Activated naive CD4-positive, alpha-beta T cell treated with anti-CD3 and anti-CD28 coated beads, Interleukin-2, amount 10 ng/mL, durations not matched to agents 7 days and 5 days (primary cell): ENCODE measurements around the gene DCP2.

Experiments
- CTCF ChIA-PET: fragments of 350-600 bp; sonication (Branson Sonifier 250); formaldehyde crosslinking; loops from one replicate; lab custom pipeline; 2021; ENCODE audit warnings: antibody characterized with exemption; lab: Charles Lee
- DNase-seq: peaks from one replicate; pipeline ENCODE4 v3.0.0-alpha.2; 2020
- H3K27ac Mint-ChIP-seq: one replicate; pipeline ENCODE4 v1.8.0; 2021; ENCODE audit warnings: mild to moderate bottlenecking, moderate library complexity, mixed read lengths
- H3K27me3 Mint-ChIP-seq: one replicate; pipeline ENCODE4 v1.8.0; 2021; ENCODE audit warnings: mild to moderate bottlenecking, mixed read lengths
- H3K36me3 Mint-ChIP-seq: one replicate; pipeline ENCODE4 v1.8.0; 2021; ENCODE audit warnings: mixed read lengths
- H3K4me1 Mint-ChIP-seq: one replicate; pipeline ENCODE4 v1.8.0; 2021; ENCODE audit warnings: mixed read lengths
- H3K4me3 Mint-ChIP-seq: one replicate; pipeline ENCODE4 v1.8.0; 2021; ENCODE audit warnings: mild to moderate bottlenecking, moderate library complexity, mixed read lengths
- H3K9me3 Mint-ChIP-seq: one replicate; pipeline ENCODE4 v1.8.0; 2021; ENCODE audit warnings: mixed read lengths

The DCP2 gene

DNA sequence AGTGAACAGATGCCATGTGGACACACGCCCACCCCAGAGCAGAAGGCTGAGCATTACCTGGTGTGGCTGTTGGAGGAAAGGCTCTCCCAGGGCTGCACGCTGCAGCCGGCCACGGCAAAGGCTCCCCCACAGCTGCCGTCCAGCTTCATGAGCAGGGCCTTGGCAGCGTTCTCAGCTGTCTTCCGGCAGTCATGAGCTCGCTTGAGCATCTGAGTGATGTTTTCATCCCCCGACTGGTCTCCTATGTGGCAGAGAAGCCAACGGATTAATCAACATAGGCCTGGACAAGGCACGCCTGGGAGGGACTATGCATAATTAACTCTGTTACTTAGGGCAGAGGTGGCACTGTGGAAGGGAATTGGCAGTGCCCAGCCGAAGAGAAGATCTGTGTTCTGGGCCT, 87.3 kb downstream of the DCP2 start:
- no peak overlapping the region for H3K4me3 Mint-ChIP-seq
- CTCF ChIA-PET: interaction anchor here (0.7 to 1.3 kb wide), 4 partner anchors 10 to 548 kb away, joined by 3 to 4 read pairs (median 3); no protein-coding TSS in a partner anchor
- H3K36me3 Mint-ChIP-seq: no peaks in the 10 kb centered on the region

DNA sequence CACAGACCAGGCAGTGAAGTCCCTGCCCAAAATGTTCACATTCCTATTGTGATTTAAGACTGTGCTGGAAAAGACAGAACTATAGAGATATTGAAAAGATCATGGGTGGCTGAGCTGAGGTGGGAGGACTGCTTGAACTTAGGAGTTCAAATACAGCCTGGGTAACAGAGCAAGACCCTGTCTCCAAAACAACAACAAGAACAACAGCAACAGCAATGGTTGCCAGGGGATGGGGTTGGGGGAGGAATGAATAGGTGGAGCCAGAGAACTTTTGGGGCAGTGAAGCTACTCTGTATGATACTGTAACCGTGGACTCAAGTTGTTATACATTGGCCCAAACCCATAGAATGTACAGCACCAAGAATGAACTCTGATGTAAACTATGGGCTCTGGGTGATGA, 88.2 kb downstream of the DCP2 start:
- CTCF ChIA-PET: no interaction called here
- DNase-seq: no peak
- Mint-ChIP-seq H3K27ac (no peak overlapping the region), H3K9me3 (no peaks in the 10 kb centered on the region), H3K4me3 (no peak overlapping the region), H3K4me1 (peaks cover 21% of the 10 kb centered on the region), H3K36me3 (no peaks in the 10 kb centered on the region), H3K27me3 (peaks cover 10% of the 10 kb centered on the region)

More for the DNA sequence above, 87.3 kb downstream of the DCP2 start:
- H3K27me3 Mint-ChIP-seq: peaks cover 16% of the 10 kb centered on the region
- no peaks in the 10 kb centered on the region for H3K9me3 Mint-ChIP-seq
- H3K4me1 Mint-ChIP-seq: peaks cover 25% of the 10 kb centered on the region
- H3K27ac Mint-ChIP-seq: no peak overlapping the region
- DNase-seq: no peak

DNA sequence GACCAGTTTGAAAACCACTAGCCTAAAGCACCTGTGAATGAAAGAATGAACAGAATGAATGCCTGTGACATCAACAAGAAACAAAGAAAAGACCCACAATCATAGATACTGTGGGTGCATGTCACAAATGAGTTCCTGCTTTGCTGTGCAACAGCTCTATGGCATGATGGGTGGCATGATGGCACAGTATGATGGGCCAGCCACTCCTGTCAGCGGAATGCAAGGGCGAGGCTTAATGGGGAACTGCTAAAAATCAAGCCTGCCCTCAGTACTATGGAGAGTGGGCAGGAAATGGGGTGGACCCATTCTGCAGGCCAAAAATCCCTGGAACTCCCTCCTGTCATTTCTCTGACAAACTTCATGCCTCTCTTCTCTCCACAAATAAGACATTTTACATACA, 89.0 kb downstream of the DCP2 start:
- Mint-ChIP-seq H3K36me3 (no peaks in the 10 kb centered on the region), H3K27ac (no peak overlapping the region), H3K27me3 (peaks cover 8% of the 10 kb centered on the region), H3K4me1 (peaks cover 21% of the 10 kb centered on the region), H3K9me3 (no peaks in the 10 kb centered on the region), H3K4me3 (no peak overlapping the region)
- CTCF ChIA-PET: no interaction called here
- no peak for DNase-seq

DNA sequence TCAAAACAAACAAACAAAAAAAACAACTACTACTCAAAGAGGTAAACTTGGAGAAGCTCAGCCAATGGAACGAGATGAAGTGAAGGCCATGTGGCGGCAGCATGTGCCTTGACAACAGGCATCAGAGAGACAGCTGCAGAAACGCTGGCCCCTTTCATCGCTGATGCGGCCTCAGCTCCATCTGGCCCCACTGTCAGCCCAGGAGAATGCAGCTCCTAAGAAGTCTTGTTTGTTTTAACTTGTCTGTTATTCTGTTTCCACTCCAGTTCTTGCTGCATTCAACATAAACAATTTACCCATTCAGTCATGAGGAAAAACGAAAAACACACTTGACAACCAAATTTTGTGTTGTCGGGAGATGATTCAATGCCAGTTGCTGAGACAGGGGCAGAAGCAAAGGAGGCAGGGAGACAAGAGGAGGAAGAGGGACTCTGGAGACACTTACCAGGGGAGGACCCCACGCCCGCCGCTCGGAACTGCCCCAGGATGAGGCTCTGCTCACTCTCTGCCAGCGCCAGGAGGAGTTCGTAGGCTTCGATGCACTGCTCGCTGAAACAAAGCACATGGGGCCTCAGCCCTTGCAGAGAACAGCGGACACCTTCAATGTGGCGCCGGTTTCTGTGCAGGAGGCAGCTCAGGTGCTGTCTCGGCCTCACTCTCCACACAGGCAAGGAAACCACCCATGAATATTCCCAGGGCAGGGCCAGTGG, 91.2 kb downstream of the DCP2 start:
- H3K36me3 Mint-ChIP-seq: no peaks in the 10 kb centered on the region
- peaks cover 10% of the 10 kb centered on the region for H3K4me1 Mint-ChIP-seq
- DNase-seq: no peak
- peaks cover 8% of the 10 kb centered on the region for H3K27me3 Mint-ChIP-seq
- CTCF ChIA-PET: no interaction called here
- H3K9me3 Mint-ChIP-seq: no peaks in the 10 kb centered on the region
- no peak overlapping the region for H3K27ac Mint-ChIP-seq
- H3K4me3 Mint-ChIP-seq: no peak overlapping the region

DNA sequence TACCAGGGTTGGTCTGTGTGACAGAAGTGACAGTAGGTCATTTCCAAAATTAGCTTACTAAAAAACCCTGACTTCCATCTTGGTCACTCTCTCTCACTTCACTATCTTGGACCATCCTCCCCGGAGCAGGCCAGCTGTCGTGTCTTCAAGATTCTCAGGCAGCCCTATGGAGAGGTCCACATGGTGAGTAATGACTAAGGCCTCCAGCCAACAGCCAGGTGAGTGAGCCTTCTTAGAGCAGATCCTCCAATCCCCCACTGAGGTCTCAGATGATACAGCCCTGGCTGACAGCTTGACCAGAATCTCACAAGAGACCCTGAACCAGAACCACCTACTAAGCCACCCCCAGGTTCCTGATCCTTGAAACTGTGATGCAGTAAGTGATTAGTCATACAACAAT, 92.0 kb downstream of the DCP2 start:
- Mint-ChIP-seq H3K9me3 (no peaks in the 10 kb centered on the region), H3K36me3 (no peaks in the 10 kb centered on the region), H3K4me3 (no peak overlapping the region), H3K4me1 (peaks cover 11% of the 10 kb centered on the region), H3K27me3 (peaks cover 4% of the 10 kb centered on the region), H3K27ac (no peak overlapping the region)
- CTCF ChIA-PET: no interaction called here
- no peak for DNase-seq
